K562 (cell line): ENCODE results near the gene NDUFB10. TPM values are rescaled to one million over a fixed set of nuclear protein-coding genes. Genes with fewer than 3 reads are reported as not detected.

Source experiments
- ARNT ChIP-seq, 2 experiments: fragments of 450-650 bp; IDR thresholded peaks; 2 replicates each; pipeline ENCODE4 v1.6.1; 2016; ENCODE audit warnings: mild to moderate bottlenecking in 1 of 2
- ATF1 ChIP-seq, 2 experiments: fragments of 450-650 bp in 1 of 2; IDR thresholded peaks; 2 replicates each; pipeline ENCODE4 v1.6.1; 2016; ENCODE audit warnings: missing compliant biosample characterization in 1 of 2, missing genetic modification characterization in 1 of 2
- BHLHE40 ChIP-seq: IDR thresholded peaks from 2 replicates; pipeline ENCODE4 v1.6.1; 2011; ENCODE audit warnings: low read length, improper control_type of control experiment
- BRCA1 ChIP-seq, 2 experiments: fragments of 450-650 bp in 1 of 2; sonication (generic) in 1 of 2; formaldehyde crosslinking in 1 of 2; IDR thresholded peaks; 2 replicates each; pipeline versions ENCODE4 v1.5.0 to v1.6.1; 2017 to 2020; ENCODE audit warnings: mild to moderate bottlenecking in 1 of 2, missing genetic modification reagents in 1 of 2
- CTBP1 ChIP-seq: fragments of 450-650 bp; IDR thresholded peaks from 2 replicates; pipeline ENCODE4 v1.6.1; 2016; ENCODE audit warnings: borderline replicate concordance
- FOSL1 ChIP-seq: fragments of 200-800 bp; sonication (Bioruptor generic); conservative IDR thresholded peaks from 2 replicates; pipeline ENCODE4 v1.6.1; 2016; ENCODE audit warnings: missing genetic modification characterization, missing compliant biosample characterization
- FOXA3 ChIP-seq, 2 experiments: fragments of 450-650 bp in 1 of 2; sonication (generic) in 1 of 2; formaldehyde crosslinking; IDR thresholded peaks in 1 of 2; conservative IDR thresholded peaks in 1 of 2; 2 replicates each; pipeline versions ENCODE4 v1.4.0 to v1.8.0; 2020 to 2022; ENCODE audit warnings: mild to moderate bottlenecking in 2 of 2, missing genetic modification reagents in 1 of 2
- GTF2A2 ChIP-seq: IDR thresholded peaks from 2 replicates; pipeline ENCODE4 v1.6.1; 2016; ENCODE audit warnings: mild to moderate bottlenecking, missing genetic modification characterization, missing compliant biosample characterization
- HINFP ChIP-seq: fragments of 450-650 bp; conservative IDR thresholded peaks from 2 replicates; pipeline ENCODE4 v1.6.1; 2016; ENCODE audit warnings: missing genetic modification characterization, low read depth, mild to moderate bottlenecking, control low read depth, missing compliant biosample characterization
- ID3 ChIP-seq, 2 experiments: fragments of 250-450 bp in 1 of 2; fragments of 450-650 bp in 1 of 2; sonication (Bioruptor Pico) in 1 of 2; IDR thresholded peaks; 2 replicates each; pipeline versions ENCODE4 v1.6.1 to v1.8.0; 2016 to 2021; ENCODE audit warnings: mild to moderate bottlenecking in 2 of 2, moderate library complexity in 2 of 2, missing compliant biosample characterization in 1 of 2, missing genetic modification characterization in 1 of 2
- JUNB ChIP-seq: fragments of 450-650 bp; formaldehyde crosslinking; conservative IDR thresholded peaks from 2 replicates; pipeline ENCODE4 v1.4.0; 2020; ENCODE audit warnings: mild to moderate bottlenecking
- PHF21A ChIP-seq: fragments of 450-650 bp; IDR thresholded peaks from 2 replicates; pipeline ENCODE4 v1.6.1; 2017; ENCODE audit warnings: low read depth, borderline replicate concordance
- PPARD ChIP-seq: fragments of 250-450 bp; sonication (Bioruptor Pico); IDR thresholded peaks from 2 replicates; pipeline ENCODE4 v1.8.0; 2022; ENCODE audit warnings: inconsistent platforms, mild to moderate bottlenecking, moderate library complexity
- PTRF ChIP-seq: fragments of 450-650 bp; IDR thresholded peaks from 2 replicates; pipeline ENCODE4 v1.6.1; 2016; ENCODE audit warnings: mild to moderate bottlenecking, missing genetic modification characterization, missing compliant biosample characterization
- SFPQ ChIP-seq: fragments of 200-400 bp; formaldehyde crosslinking; IDR thresholded peaks from 2 replicates; pipeline ENCODE4 v1.6.1; 2017; ENCODE audit warnings: mild to moderate bottlenecking, low read depth, low read length, moderate library complexity
- TEAD4 ChIP-seq, 2 experiments: sonication (generic) in 1 of 2; formaldehyde crosslinking in 1 of 2; IDR thresholded peaks; 2 replicates each; pipeline versions ENCODE4 v1.6.1 to v1.8.0; 2012 to 2022; ENCODE audit warnings: borderline replicate concordance in 1 of 2, inconsistent platforms in 1 of 2, low read length in 1 of 2, mild to moderate bottlenecking in 1 of 2, missing genetic modification reagents in 1 of 2
- TGIF2 ChIP-seq: sonication (generic); formaldehyde crosslinking; IDR thresholded peaks from 2 replicates; pipeline ENCODE4 v1.8.1; 2022; ENCODE audit warnings: mild to moderate bottlenecking, missing genetic modification reagents, moderate library complexity
- USF1 ChIP-seq: sonication (generic); formaldehyde crosslinking; IDR thresholded peaks from 2 replicates; pipeline ENCODE4 v1.9.0; 2022; ENCODE audit warnings: mild to moderate bottlenecking, missing genetic modification reagents
- ZFPM2 ChIP-seq: fragments of 250-450 bp; sonication (Bioruptor Pico); IDR thresholded peaks from 2 replicates; pipeline ENCODE4 v1.5.1; 2022; ENCODE audit warnings: mild to moderate bottlenecking
- ZNF449 ChIP-seq: fragments of 250-450 bp; sonication (Bioruptor Pico); IDR thresholded peaks from 2 replicates; pipeline ENCODE4 v1.8.0; 2022; ENCODE audit warnings: moderate library complexity, mild to moderate bottlenecking, inconsistent platforms
- polyA plus RNA-seq, 8 experiments: library from polyadenylated mRNA; depleted of rRNA in 4 of 8; stranded (reverse) in 5 of 8; unstranded in 3 of 8; fragments of >200 nt; fragmentation: Nextera tagmentation in 2 of 8; fragmentation: Illumina TruSeq in 1 of 8; extraction: Ambion mirVana in 2 of 8; extraction: Trizol in 1 of 8; gene quantifications; 2 replicates each; pipeline versions ENCODE4 v1.2.1 to v1.2.3, GENCODE V29; 2011 to 2014; ENCODE audit warnings: inconsistent platforms in 1 of 8, missing spikeins in 1 of 8
- total RNA-seq, 7 experiments: library from RNA; depleted of rRNA in 6 of 7; stranded (reverse); fragments of >200 nt in 6 of 7; fragmentation: Illumina TruSeq in 2 of 7; extraction: Trizol in 2 of 7; gene quantifications; 2 replicates each; pipeline versions ENCODE4 v1.2.1 to v1.2.3, GENCODE V29; 2011 to 2021; ENCODE audit warnings: low replicate concordance in 1 of 7

Gene NDUFB10
- total and polyA plus RNA-seq, 9 of the 15 experiments (the other 6 are each of a cell fraction or from before 2014, with no cell fraction given) = 69.3 to 527 (median 161) TPM

- TF ChIP-seq TGIF2 (CRISPR knock-in tag) = no peak
- no peak for TF ChIP-seq ATF1 (CRISPR knock-in tag; IDR thresholded peaks at IDR 0.05)
- peak; percentile 41; the same call in 1 of the 2 replicates for TF ChIP-seq ATF1 (tag; IDR thresholded peaks at IDR 0.05)
- no peak for TF ChIP-seq ZNF449 (CRISPR knock-in tag)
- TF ChIP-seq BHLHE40 = no peak
- TF ChIP-seq PPARD = no peak
- TF ChIP-seq FOXA3 (CRISPR knock-in tag; conservative IDR thresholded peaks at IDR 0.05 in 1 of 2, IDR thresholded peaks at IDR 0.05 in 1 of 2) = 0 out of 4 replicates have a peak, but pooled peaks of 1 of the 2 experiments have one; percentile 32
- TF ChIP-seq ZFPM2 = no peak
- no peak for TF ChIP-seq TEAD4 (IDR thresholded peaks at IDR 0.05; ENCODE audit: low read length)
- no peak for TF ChIP-seq TEAD4 (CRISPR knock-in tag; IDR thresholded peaks at IDR 0.05; ENCODE audit: borderline replicate concordance)
- no peak for TF ChIP-seq PHF21A
- TF ChIP-seq JUNB (CRISPR knock-in tag) = no peak
- TF ChIP-seq ID3 (CRISPR knock-in tag; IDR thresholded peaks at IDR 0.05) = no peak
- 0 out of 2 replicates have a peak, but pooled peaks have one; percentile 29 for TF ChIP-seq ID3 (tag; IDR thresholded peaks at IDR 0.05)
- no peak for TF ChIP-seq HINFP (tag)
- no peak for TF ChIP-seq SFPQ
- TF ChIP-seq ARNT (IDR thresholded peaks at IDR 0.05) = no peak
- peak; percentile 62 for TF ChIP-seq CTBP1
- no peak for TF ChIP-seq USF1 (CRISPR knock-in tag)
- no peak for TF ChIP-seq PTRF (tag)
- TF ChIP-seq BRCA1 (IDR thresholded peaks at IDR 0.05) = no peak
- TF ChIP-seq BRCA1 (CRISPR knock-in tag; IDR thresholded peaks at IDR 0.05) = no peak
- TF ChIP-seq GTF2A2 = no peak
- no peak for TF ChIP-seq FOSL1 (tag)
Observed at GRCh38 chr16:1991948-1992703, 32.8 kb downstream of the NDUFB10 start (continued).
